ENCODE results near the gene TIMM10B.
"Not testable (repeated sequence)": the region's sequence is repeated elsewhere in the genome, so short reads cannot be mapped to it uniquely, and the experiment has no call there.

Gene TIMM10B

DNA sequence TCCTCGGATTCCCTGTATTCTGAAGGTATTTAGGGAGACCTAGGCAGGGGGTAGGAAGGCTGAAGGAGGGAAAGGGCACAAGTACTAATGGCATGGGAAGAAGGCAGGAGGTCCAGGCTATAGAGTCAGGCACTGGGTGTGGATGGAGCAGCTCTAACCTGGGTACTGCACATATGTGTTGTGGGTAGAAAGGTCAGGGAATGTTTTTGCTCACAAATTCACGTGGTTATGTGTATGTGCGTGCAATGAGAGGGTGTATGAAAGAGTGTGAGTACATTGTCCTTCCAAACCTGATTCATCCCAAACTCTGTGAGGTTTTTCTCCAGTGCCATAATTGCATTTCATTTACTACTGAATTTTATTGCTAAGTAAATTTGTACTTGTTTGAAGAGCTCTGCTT, 39.0 kb downstream of the TIMM10B start:
- DNase-seq, result no peak

DNA sequence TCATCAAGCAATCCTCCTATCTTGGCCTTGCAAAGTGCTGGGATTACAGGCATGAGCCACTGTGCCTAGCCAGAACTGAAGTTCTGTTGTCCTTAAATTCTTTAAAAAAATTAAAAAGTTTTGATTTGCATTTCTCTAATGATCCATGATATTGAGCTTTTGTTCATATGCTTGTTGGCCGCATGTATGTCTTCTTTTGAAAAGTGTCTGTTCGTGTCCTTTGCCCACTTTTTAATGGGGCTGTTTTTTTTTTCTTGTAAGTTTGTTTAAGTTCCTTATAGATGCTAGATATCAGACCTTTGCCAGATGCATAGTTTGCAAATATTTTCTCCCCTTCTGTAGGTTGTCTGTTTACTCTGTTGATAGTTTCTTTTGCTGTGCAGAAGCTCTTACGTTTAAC, 40.6 kb downstream of the TIMM10B start:
- not testable (repeated sequence) for DNase-seq

DNA sequence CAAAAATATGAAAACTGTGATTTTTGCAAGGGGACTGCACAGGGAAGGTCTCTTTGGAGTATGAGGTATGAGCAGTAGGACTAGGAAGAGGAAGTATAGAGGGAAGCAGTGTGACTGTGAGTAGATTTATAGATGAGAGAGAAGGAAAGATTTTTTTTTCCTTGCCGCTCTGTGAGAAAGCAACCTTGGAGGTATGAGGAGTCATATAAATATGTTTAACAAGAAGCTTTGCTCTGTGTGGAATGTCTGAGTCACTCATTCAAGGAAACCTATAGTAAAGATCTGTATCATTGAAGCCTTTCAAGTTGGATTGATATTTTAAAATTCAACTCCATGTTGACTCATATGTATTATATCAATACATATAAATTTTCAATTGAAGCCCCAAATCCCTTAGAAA, 42.0 kb downstream of the TIMM10B start:
- peak; percentile 50 for DNase-seq

DNA sequence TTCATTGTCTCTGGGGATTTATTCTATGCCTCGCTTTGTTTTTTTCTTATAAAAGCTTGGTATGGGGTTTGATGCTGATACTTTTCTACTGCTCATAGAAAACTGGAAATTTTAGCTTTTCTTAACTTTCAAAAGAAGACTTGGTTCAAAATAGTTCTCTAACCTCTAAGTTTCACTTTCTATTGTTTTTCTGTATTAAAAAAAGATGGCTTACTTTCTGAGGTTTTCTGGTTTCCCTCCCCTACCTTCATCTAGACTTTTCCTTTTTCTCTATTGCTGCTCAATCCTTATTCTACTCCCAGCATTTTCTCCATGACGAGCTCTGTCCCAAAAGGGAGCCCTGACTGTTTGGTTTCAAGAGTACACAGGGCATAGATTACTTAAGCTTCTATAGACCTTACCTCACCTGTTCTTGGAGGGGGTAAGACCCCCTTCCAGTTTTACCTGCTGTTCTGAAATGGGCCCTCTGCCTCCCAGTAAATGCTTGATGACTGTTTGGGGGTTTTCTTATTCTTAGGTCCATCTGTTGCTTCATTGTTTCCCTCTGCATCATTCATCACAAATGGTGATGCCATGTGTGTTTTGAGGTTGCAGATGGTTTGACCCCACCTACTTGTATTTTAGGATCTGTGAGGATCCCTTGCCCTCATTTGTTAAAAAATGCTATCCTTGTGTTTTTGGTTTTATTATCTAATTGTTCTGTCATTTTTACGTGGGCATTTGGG, 45.3 kb downstream of the TIMM10B start:
- DNase-seq, result no peak

DNA sequence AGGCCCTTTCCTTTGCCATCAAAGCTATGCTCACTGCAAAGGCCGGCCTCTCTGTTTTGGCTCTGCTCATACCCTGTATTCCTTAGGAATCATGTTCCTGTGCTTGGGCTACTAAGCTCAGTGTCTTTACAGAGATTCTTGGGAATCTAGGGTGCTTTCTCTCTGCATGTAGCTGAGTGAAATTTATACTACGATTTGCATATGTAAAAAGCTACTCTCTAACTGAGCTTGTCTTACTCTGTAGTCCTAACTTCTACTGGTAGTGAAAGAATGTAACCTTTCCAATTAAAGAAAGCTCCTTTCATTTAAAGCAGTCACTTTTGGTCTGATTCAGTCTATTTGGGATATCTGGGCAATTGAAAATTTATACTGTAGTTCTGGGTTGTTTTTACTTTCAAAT, 48.0 kb downstream of the TIMM10B start:
- DNase-seq, result no peak

DNA sequence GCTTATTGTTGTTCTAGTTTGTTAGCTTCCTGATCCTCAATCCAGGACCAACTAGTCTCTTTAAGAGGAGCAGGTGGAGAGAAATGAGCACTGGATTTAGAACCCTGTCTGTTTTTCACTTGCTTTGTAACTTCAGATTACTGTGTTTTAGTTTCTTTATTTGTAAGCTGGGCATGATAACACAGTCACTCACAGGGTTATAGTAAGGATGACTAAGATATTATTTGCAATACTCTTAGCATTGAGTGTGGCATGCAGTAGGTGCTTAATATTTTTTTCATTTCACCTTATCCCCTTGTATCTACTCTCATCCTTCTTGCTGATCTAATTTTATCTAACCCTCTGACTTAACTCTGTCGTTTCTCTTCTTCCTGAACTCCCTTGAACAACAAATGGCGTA, 49.5 kb downstream of the TIMM10B start:
- no peak for DNase-seq

DNA sequence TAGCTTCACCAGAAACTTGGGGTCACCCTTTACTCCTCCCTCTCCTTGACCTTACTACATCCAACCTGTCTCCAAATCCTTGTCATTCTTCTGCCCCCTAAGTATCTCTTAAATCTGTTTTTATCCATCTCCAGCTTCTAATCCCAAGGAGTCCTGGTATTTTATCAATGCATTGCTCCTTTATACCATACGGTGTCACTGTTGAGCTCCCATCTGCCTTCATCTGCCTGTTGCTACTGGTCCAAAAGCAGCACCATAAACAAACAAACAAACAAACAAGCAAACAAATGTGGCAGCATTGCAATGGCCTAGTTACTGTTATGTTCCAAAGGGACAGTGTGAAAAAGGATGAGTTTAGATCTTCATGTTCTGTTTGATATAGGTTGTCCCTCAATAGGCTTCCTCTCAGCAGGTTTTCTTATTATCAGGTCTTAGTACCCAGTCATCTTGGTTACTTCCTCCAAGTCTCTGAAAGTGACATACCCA, 50.0 kb downstream of the TIMM10B start:
- peak; percentile 53 for DNase-seq

All from kidney glomerular epithelial cell (primary cell).